ENCODE results near the gene FBN3.
"Not testable (repeated sequence)": the region's sequence is repeated elsewhere in the genome, so short reads cannot be mapped to it uniquely, and the experiment has no call there.

The FBN3 gene

GRCh38 chr19:8149261-8150094, at the start of gene FBN3:
Gene FBN3, minus strand, starts transcription at chr19:8149592. Its CDS starts 2,112 bp downstream, at chr19:8147480.
- DNase-seq = peak; percentile 7

DNA sequence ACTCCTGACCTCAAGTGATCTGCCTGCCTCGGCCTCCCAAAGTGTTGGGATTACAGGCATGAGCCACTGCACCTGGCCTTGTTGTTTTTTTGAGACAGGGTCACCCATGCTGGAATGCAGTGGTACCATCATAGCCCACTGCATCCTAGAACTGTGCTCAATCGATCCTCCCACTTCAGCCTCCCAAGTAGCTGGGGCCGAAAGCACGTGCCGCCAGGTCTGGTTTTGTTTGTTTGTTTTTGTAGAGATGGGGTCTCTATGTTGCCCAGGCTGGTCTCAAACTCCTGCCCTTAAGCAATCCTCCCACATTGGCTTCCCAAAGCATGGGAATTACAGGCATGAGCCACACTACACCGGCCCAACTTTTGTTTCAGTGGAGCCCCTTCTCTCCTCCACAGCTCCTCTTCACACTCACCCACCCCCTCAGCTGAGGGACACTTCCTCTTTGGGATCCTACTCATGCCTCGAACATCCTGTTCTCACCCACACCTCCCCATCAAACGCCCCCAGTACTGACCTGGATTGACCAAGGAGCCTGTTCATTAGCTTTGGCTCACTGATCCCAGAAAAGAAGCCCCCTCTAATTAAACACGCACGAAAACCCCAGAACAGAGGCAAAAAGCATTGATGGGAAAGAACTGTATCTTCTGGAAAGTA, 47.0 kb upstream of the FBN3 start:
- DNase-seq = no peak

- DNase-seq = peak; percentile 72
Observed at GRCh38 chr19:8194528-8195267, 45.3 kb upstream of the FBN3 start.

DNA sequence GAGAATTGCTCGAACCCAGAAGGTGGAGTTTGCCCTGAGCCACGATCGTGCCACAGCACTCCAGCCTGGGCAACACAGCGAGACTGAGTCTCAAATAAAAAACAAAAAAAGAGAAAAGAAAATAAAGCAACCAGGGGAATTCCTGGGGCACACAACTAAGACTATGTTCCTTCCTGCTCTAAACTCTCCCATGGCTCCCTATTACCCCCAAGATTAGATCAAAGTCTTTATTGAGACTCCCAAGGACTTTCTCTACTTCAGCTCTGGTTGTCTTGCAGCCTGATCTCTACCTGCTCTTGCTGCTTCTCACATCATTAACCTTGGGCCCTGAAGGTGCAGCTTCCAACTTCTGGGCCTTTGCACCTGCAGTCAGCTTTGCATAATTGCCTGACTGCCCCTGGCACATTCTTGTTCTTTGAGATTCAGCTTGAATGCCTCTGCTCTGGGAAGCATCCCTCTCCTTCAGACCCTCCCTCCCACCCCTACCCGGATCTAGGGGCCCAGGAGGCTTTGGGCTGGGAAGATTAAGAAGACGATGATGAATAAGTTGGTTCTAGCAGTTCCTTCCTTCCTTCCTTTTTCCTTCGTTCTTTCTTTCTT, 42.9 kb upstream of the FBN3 start:
- DNase-seq = no peak

DNA sequence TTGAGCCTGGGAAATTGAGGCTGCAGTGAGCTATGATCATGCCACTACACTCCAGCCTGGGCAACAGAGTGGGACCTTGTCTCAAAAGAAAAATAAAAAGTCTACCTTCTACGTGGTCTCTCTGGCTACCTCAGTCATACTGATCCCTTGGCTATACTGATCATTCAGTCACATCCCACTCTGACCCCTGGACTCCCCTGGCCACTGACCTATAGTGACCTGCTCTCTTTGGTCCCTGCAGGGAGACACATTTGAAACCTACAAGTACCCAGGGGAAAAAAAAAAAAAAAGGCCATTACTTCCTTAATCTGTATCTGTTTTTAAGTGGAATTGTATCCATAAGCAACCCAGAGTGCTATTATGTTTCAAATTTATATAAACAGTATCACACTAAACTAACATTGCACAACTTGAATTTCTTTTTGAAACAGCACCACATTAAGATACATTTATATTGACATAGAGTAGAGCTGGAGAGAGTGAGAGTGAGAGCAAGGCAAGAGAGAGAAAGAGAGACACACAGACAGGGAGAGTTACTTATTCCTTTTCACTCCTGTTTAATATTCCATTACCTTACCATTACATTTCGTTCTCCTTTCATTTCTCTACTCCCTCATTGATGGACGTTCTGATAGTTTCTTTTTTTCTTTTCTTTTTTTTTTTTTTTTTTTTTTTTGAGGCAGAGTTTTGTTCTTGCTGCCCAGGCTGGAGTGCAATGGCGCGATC, 36.1 kb upstream of the FBN3 start:
- no peak for DNase-seq

- DNase-seq = no peak
Observed at GRCh38 chr19:8184274-8184673, 34.9 kb upstream of the FBN3 start.

- no peak for DNase-seq
Observed at GRCh38 chr19:8180018-8180417, 30.6 kb upstream of the FBN3 start.

DNA sequence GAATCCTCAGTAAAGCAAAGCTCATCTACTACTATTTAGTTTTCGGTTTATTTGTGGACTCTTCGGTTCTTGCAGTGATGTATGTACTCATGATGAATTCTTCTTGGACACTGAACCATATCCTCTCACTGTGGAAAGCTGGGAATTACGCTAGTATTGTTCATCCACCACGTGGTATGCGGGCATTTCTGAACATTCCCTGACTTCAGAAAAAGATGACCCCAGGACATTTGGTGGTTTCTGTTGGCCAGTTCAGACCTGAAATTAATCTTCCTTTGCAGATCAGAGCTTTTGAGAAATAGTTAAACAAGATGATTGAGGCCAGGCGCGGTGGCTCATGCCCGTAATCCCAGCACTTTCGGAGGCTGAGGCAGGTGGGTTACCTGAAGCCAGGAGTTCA, 25.3 kb upstream of the FBN3 start:
- no peak for DNase-seq

GRCh38 chr19:8168537-8168936, 19.1 kb upstream of the FBN3 start:
- no peak for DNase-seq

GRCh38 chr19:8167985-8168384, 18.6 kb upstream of the FBN3 start:
- no peak for DNase-seq

DNA sequence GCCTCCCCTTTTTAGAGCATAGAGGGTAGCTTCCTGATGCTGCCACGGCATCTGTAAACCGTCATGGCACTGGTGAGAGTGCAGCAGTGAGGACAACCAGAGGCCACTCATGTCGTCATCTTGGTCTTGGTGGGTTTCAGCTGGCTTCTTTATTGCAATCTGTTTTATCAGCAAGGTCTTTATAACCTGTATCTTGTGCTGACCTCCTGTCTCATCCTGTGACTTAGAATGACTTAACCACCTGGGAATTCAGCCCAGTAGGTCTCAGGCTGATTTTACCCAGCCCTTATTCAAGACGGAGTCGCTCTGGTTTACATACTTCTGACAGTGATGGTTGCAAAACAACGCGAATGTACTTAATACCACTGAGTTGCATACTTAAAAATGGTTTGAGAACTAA, 14.4 kb upstream of the FBN3 start:
- no peak for DNase-seq

DNA sequence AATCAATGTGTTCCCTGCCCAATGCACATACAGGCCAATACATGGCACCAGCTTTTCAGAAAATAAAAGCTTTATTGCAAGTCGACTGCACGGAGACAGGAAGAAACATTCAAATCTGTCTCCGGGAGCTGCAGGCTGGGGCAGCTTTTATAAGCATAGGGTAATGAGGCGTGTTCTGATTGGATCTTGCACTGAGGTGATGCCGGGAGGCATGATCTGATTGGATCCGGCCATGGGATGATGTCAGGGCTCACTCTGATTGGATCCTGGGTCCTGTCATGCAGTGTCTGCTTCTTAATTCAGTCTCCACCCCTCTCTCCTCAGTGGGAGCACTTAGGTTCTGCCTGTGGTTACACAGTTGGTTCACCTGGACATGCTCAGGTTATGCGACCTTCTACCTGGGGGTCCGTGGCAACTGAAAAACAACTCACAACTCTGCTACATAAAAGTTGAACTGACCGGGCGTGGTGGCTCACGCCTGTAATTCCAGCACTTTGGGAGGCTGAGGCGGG, 11.8 kb upstream of the FBN3 start:
- DNase-seq = no peak

DNA sequence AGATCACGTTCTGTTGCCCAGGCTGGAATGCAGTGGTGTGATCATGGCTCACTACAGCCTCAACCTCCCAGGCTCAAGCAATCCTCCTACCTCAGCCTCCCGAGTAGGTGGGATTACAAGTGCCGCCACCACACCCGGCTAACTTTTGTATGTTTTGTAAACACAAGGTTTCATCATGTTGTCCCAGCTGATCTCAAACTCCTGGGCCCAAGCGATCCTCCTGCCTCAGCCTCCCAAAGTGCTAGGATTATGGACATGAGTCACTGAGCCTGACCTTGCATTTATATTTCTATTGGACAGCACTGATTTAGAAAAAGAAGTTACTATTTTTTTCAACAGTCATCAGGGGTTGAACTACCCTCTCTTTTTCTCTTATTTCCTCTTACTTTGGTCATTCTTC, 9.9 kb upstream of the FBN3 start:
- DNase-seq = not testable (repeated sequence)

- DNase-seq = peak; percentile 62
Observed at GRCh38 chr19:8158411-8159074, 9.2 kb upstream of the FBN3 start.

- DNase-seq = no peak
Observed at GRCh38 chr19:8155318-8155717, 5.9 kb upstream of the FBN3 start.

- peak; percentile 36 for DNase-seq
Observed at GRCh38 chr19:8154014-8154413, 4.6 kb upstream of the FBN3 start.

- no peak for DNase-seq
Observed at GRCh38 chr19:8151767-8152035, 2.3 kb upstream of the FBN3 start.

DNA sequence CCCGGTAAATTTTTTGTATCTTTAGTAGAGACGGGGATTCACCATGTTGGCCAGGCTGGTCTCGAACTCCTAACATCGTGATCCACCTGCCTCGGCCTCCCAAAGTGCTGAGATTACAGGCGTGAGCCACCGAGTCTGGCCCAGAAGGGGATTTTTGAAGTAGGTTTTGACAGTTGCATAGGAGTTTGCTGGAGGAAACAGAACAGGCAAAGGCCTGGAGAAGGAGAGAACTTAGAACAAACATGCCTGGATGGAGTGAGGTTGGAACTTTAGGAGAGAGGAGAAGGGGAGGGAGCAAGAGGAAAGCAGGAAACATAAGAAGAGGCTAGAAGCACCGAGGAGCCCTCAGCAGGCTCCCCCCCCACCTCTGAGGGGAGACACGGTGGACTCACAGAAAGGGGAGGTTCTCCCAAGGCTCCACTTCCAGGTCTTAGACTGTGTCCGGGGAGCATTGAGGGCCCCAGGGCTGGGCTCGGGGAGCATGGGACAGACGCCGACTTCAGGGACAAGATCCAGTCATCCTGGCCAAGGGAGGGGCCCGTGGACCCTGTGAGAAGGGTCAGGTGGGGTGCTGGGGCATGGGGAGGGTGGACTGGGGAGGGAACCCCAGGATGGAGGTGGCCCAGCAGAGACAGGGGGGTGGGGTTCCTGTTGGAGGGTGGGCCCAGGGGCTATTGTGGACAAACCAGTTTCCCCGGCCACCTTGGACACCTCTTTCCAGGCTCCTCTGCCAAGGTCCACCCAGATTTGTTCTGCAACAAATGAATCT, 1.8 kb upstream of the FBN3 start:
- DNase-seq = no peak

DNA sequence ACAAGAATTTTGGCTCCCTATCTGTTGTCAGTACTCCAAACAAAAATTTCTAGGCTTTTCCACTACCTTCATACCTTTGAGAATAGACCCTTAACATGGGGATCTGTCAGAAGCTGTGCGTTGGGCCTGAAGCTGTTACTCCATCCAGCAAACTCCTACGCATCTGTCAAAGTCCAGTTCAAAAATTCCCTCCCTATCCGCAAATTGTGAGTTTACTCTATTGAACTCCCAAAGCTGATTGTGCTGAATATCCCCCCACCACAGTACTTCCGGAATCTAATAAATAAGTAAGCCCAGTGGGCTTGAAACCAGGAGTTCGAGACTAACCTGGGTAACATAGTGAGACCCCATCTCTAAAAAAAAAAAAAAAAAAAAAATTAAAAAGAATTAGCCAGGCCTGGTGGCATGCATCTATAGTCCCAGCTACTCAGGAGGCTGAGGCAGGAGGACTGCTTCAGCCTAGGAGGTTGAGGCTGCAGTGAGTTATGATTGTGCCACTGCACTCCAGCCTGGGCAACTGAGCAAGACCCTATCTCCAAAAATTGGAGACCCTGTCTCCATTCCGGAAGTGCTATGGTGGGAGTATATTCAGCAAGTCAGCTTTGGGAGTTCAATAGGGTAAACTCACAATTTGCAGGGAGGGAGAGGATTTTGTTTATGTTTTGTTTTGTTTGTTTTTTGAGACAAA, 930 bp upstream of the FBN3 start:
- no peak for DNase-seq

- DNase-seq = no peak
Observed at GRCh38 chr19:8148410-8149260, 757 bp downstream of the FBN3 start.
